IPS-15b (cell line): ENCODE measurements around the gene VSTM5.
"Not testable (repeated sequence)": the region's sequence is repeated elsewhere in the genome, so short reads cannot be mapped to it uniquely, and the experiment has no call there.

Source experiments
- H3K27me3 ChIP-seq: one replicate; pipeline ENCODE4 v1.6.1; 2013; ENCODE audit warnings: low read length; ENCODE audit not compliant: control insufficient read depth, insufficient read depth
- H3K36me3 ChIP-seq: one replicate; pipeline ENCODE4 v1.6.1; 2013; ENCODE audit warnings: low read length; ENCODE audit not compliant: control insufficient read depth, insufficient read depth
- H3K4me1 ChIP-seq: one replicate; pipeline ENCODE4 v1.6.1; 2013; ENCODE audit warnings: mild to moderate bottlenecking, low read length; ENCODE audit not compliant: control insufficient read depth, insufficient read depth
- H3K4me3 ChIP-seq: one replicate; pipeline ENCODE4 v1.5.1; 2013; ENCODE audit warnings: low read depth, low read length
- H3K9ac ChIP-seq: one replicate; pipeline ENCODE4 v1.6.1; 2013; ENCODE audit warnings: low read depth, mild to moderate bottlenecking, low read length
- H3K9me3 ChIP-seq: one replicate; pipeline ENCODE4 v1.6.1; 2013; ENCODE audit warnings: mild to moderate bottlenecking, low read length; ENCODE audit not compliant: control insufficient read depth, insufficient read depth

Gene VSTM5

DNA sequence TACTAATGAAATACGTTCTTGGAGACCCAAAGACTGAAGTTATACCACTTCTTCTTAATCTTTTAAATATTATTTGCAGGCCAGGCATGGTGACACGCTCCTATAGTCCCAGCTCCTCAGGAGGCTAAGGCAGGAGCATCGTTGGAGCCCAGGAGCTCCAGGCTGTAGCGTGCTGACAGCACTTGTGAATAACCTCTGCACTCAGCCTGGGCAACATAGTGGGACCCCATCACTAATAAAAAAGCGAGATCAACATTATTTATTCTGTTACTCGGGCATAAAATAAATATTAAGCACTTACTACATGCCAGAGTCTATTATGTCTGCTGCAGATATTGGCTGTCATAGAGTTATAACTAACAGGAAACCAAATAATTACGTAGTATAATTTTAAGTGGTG lies 67.1 kb downstream of the VSTM5 start:
- Histone ChIP-seq H3K9ac (no peak overlapping the region), H3K27me3 (no peaks in the 10 kb centered on the region), H3K4me3 (peak overlapping the region; percentile 93), H3K36me3 (no peaks in the 10 kb centered on the region), H3K4me1 (peaks cover 2% of the 10 kb centered on the region), H3K9me3 (no peaks in the 10 kb centered on the region)

DNA sequence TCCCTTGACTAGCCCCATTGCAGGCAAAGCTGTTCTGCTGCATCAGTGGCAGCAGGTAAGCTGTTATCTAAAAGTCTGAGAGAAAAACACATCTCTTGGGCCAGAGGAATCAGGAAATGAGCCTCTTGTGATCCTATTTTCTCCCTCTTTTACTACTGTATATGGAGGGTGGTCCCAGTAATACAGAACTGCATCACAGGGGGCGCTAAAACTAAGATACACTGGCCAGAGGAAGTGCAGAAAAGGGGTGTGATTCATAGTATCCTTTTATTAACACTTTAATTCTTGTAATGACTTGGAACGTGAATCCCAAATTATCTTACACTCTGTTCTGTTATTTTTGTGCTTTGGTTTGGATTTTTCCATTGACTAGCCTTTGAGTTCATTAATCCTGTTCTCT lies 75.1 kb downstream of the VSTM5 start:
- Histone ChIP-seq H3K9me3 (no peaks in the 10 kb centered on the region), H3K4me3 (no peak overlapping the region), H3K36me3 (no peaks in the 10 kb centered on the region), H3K27me3 (no peaks in the 10 kb centered on the region), H3K4me1 (no peaks in the 10 kb centered on the region), H3K9ac (no peak overlapping the region)

DNA sequence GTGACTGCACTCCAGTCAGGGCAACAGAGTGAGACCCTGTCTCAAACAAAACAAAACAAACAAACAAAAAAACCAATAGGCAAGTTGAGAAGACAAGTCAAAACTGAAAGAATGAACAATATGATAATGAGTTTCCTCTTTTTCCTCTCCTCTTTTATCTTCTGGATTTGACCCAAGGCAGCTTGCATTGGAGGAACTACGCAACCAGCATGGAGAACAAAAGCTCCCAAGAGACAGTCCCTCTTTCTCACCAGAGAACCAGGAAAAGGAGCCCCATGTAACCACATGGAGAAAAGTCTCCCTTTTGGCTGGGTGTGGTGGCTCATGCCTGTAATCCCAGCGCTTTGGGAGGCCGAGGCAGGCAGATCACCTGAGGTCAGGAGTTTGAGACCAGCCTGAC lies 75.9 kb downstream of the VSTM5 start:
- not testable (repeated sequence) for H3K9me3 ChIP-seq, H3K4me1 ChIP-seq, H3K36me3 ChIP-seq, H3K27me3 ChIP-seq, H3K9ac ChIP-seq, H3K4me3 ChIP-seq

- H3K9ac ChIP-seq, result no peak overlapping the region
- H3K27me3 ChIP-seq, result no peaks in the 10 kb centered on the region
- no peaks in the 10 kb centered on the region for H3K9me3 ChIP-seq
- no peak overlapping the region for H3K4me3 ChIP-seq
- no peaks in the 10 kb centered on the region for H3K36me3 ChIP-seq
- no peaks in the 10 kb centered on the region for H3K4me1 ChIP-seq
Measured at GRCh38 chr11:93773601-93774200, 76.7 kb downstream of the VSTM5 start.

GRCh38 chr11:93773045-93773477 lies 77.4 kb downstream of the VSTM5 start:
- H3K9ac ChIP-seq, result no peak overlapping the region
- H3K4me3 ChIP-seq, result no peak overlapping the region
- H3K36me3 ChIP-seq, result no peaks in the 10 kb centered on the region
- H3K27me3 ChIP-seq, result no peaks in the 10 kb centered on the region
- H3K4me1 ChIP-seq, result no peaks in the 10 kb centered on the region
- no peaks in the 10 kb centered on the region for H3K9me3 ChIP-seq

DNA sequence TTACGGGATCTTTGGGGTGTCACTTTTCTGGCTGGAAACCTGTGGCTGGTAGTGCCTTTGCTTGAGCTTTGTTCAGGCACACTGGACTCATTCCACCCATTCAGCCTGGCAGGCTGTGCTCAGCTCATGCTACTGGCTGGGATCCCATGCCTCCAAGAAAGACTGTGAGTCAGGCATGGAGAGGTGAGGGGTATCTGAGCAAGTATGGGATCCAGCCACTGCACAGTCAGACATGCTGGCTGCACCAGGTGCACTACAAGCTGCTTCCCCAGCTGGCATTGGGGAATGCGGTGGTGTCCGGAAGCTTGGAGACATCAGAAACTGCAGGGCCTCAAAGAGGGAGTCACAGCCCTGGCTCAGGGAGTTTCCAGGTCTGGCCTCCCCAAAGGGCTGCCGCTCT lies 78.3 kb downstream of the VSTM5 start:
- H3K4me1 ChIP-seq, result no peaks in the 10 kb centered on the region
- no peaks in the 10 kb centered on the region for H3K27me3 ChIP-seq
- no peak overlapping the region for H3K9ac ChIP-seq

DNA sequence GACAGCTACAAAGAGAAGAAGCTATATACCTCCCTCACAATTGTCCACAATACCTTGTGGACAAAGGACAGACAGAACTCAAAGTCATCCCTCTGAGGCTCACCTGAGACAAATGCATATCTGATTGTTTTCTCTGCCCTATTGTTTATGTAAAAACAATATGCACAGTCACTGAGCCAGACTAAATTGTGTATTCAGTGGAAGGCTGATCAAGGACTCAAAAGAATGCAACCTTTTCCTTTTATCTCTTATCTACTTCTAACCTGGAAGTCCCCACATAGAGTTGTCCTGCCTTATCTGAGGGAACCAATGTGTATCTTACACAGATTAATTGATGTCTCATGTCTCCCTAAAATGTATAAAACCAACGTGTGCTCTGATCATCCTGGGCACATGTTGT lies 80.3 kb downstream of the VSTM5 start:
- no peaks in the 10 kb centered on the region for H3K4me1 ChIP-seq
- H3K9me3 ChIP-seq, result no peaks in the 10 kb centered on the region
- no peaks in the 10 kb centered on the region for H3K36me3 ChIP-seq
- no peak overlapping the region for H3K4me3 ChIP-seq
- H3K9ac ChIP-seq, result no peak overlapping the region
- H3K27me3 ChIP-seq, result no peaks in the 10 kb centered on the region

More for the DNA sequence above, 78.3 kb downstream of the VSTM5 start:
- Histone ChIP-seq H3K9me3 (no peaks in the 10 kb centered on the region), H3K4me3 (no peak overlapping the region), H3K36me3 (no peaks in the 10 kb centered on the region)
